Fibroblast of peridontal ligament (primary cell): Measurements from ENCODE around the gene NME2.
"Not testable (repeated sequence)": the region's sequence is repeated elsewhere in the genome, so short reads cannot be mapped to it uniquely, and the experiment has no call there.

Experiments used
- DNase-seq: peaks from one replicate; pipeline ENCODE4 v3.0.0-alpha.2; 2010; ENCODE audit errors: extremely low read depth

NME2 gene

DNA sequence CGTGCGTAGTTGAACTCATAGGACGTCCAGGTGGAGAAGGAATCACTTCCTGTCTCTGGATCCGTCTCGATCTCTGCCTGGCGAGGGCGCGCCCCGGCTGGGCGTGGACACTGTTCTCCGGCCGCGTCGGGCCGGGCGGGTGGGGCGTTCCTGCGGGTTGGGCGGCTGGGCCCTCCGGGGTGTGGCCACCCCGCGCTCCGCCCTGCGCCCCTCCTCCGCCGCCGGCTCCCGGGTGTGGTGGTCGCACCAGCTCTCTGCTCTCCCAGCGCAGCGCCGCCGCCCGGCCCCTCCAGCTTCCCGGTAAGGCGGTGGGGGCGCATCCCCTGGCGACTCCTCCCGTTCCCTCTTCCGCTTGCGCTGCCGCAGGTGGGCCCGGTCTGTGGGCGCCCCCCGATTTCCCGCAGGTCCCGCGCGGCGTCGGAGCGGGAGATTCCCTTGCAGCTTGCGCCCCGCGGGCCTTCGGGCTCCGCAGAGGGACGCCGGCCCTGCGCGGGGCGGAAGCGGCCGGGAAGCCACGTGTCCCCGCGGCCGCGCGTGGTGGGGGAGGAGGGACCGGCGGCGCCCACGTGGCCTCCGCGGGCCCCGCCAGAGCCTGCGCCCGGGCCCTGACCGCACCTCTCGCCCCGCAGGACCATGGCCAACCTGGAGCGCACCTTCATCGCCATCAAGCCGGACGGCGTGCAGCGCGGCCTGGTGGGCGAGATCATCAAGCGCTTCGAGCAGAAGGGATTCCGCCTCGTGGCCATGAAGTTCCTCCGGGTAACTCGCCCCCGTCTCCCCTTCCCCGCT, at the start of gene NME2:
NME2 (plus strand) TSS at position 214 of the 789 bp plus-strand sequence; CDS start at position 634, 420 bp downstream.
- DNase-seq = peak; percentile 68

DNA sequence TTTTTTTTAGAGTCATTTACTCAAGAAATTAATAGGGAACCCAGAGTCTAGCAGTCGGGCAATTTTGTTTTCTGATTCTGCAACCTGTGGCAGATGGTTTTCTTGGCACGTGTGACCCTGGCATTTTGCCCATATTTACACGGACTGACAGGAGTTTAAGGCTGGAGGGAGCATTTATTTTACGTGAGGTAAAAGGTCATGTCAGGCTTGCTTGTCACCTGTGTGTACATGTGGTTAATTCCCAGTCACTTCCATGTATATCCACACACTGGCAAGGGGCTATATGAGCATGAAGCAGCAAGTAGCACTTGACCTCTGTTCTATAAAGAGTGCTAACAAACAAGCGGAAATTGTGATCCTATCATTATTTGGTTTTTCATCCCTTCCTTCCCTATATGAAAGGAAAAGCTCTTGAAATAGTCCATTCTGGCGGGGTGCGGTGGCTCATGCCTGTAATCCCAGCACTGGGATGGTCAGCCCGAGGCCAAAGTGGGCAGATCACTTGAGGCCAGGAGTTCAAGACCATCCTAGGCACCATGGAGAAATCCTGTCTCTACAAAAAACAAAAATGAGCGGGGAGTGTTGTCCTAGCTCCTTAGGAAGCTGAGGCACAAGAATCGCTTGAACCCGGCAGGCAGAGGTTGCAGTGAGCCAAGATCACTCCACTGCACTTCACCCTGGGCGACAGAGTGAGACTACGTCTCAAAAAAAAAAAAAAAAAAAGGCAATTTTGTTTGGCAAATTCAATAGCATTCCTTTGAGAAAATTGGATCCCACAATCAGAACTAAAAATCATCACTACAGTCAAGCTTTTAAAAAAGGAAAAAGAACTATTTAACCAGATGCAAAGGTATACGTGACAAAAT, 47.6 kb upstream of the NME2 start:
- no peak for DNase-seq

DNA sequence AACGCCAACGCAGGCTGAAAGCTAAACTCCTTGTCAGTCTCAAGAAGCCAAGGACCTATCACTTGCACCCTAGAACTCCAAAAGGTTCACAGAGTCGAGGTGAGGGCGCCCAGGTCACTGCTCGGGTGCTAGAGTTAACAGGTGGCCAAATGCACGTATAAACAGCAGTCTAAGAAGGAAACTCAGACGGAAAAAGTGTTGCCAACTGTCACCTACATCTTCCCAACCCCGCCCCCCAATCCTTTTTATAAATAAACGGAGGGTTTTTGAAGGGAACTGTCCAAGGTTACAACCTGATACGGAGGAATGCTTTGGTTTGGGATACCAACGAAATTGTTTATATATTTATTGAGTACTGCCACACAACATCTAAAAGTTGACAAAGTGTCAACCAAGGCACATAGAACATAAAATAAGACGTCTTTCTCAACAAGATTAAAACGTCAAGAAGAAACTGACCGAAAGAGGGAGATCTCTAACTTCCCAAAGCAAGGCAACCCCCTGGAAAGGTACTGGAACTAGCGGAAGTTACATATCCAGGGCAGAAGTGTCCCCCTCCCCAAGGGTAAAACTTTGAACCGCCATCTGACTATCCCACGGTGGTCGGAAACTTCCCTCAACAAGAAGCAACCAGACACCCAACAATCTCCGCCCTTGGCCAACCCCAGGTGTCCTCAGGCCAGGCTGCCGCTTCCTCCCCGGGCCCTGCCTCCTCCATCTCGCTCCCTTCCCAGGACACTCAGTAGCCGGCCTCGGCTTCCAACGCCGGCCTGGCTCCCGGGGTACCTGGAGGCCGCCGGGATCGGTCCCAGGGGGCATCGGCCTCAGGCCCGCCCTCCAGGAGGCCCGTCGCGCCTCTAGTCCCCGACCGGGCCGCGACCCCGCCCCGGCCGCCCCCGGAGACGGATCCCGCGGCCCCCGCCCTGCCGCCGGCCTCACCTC, 46.5 kb upstream of the NME2 start:
- peak; percentile 66 for DNase-seq

DNA sequence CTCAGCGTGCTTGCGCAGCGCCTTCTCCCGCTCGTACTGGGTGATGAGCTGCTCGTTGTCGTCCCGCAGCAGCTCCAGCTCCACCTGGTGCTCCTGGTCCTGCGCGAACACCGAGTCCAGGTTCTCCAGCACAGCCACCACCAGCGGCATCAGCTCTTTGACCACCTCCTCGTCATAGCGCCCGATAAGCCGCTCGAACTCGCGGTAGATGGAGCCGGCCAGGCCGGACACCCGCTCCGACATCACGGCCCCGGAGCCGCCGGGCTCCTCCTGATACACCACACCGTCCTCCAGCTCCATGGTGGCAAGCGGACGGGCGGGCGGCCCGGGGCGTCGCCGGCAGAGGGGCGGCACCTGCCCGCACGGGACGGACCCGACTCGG, 45.9 kb upstream of the NME2 start:
- peak; percentile 23 for DNase-seq

DNA sequence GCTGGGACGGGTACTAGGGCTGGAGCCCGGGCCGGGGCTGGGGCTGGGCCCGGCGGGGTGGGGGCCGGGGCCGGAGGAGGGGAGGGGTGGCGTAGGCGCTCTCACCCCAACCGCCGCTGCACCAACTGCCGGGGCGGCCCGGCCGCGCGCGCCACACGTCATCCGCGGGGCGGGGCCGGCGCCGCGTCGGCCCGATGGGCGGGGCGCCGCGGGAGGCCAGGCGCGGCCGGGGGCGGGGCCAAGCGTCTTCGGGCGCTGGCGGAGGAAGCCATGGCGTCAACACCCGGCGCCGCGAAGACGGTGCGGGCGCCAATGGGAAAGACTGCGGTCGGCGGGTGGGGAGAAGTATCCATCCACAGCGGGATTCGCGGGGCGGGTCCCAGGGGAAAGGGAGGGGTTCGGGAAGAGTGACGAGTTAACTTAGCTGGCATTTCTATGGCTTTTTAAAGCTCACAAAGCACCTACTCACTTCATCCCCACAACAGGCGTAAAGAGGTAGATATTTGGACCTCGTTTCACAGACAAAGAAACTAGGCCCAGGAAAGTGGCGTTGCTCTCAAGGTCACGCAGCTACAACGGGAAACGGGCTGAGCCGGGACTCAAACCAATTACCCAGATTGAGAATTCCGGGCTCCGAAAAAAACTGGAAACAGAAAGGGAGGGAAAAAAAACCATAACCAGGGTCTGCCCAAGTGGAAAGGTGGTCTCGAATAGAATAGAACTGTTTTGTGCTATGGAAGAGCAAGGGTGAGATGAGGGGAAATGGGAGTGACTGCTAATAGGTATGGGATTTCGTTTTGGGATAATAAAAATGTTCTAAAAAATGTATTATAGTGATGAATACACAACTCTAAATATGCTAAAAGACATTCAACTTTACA, 45.2 kb upstream of the NME2 start, which contains the start of gene SPAG9:
SPAG9 (minus strand) TSS at position 130 of the 881 bp plus-strand sequence. CDS start 212 bp downstream, outside the sequence.
- peak; percentile 95 for DNase-seq

DNA sequence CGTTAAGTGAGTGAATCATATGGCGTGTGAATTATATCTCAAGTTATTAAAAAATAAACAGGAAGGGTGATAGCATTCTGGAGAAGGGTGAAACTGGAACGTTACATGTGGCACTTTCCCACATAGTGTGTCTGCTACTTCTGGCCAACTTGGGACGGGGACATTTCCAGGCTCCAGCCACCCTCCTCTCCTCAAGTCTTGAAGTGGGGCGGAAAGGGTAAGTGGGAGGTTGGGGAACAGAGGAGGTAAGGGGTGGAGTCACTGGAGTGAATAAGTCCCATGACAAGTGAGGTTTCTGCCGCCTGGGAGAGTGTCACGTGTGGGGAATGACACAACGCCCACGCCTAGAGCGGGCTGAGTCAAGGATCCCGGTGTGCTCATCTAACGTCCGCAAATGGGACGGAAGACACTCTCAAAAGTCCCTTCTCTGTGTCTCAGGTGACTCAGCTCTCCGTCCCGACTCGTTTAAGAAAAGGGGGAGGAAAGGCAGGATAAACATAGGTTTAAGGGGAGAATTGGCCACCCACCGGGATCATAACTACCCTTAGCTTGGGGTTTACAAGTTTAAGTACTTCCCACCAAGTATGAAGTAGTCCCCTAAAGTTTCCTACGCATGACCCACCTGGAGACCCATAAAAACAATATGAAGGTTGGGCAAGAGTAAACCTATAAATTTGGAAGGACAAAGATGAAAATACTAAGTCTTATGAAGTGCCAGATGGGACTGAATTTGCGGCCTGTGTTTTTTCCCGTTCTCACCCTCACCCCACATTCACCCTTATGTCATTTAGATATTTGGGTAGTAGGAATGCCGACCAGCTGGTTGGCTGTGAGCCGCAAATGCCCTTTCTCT, 44.4 kb upstream of the NME2 start:
- peak; percentile 92 for DNase-seq

DNA sequence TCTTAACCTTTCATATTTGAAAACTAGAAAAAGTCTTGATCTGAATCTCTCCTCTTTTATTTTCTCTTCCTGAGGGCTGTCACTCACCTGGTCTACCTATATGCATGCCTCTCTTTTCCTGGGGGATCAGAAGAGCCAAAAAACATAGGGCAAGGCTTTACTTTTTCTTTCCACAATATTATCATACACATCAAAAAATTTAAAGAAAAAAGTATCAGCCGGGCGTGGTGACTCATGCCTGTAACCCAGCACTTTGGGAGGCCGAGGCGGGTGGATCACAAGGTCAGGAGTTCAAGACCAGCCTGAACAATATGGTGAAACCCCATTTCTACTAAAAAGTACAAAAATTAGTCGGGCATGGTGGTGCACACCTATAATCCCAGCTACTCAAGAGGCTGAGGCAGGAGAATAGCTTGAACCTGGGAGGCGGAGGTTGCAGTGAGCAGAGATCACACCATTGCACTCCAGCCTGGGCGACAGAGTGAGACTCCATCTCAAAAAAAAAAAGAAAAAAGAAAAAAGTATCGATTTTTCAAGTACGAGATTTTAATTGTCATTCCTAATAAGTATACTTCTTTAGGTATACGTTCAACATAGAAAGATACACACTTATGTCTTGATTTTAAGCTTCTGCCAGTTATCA, 43.6 kb upstream of the NME2 start:
- DNase-seq = not testable (repeated sequence)

DNA sequence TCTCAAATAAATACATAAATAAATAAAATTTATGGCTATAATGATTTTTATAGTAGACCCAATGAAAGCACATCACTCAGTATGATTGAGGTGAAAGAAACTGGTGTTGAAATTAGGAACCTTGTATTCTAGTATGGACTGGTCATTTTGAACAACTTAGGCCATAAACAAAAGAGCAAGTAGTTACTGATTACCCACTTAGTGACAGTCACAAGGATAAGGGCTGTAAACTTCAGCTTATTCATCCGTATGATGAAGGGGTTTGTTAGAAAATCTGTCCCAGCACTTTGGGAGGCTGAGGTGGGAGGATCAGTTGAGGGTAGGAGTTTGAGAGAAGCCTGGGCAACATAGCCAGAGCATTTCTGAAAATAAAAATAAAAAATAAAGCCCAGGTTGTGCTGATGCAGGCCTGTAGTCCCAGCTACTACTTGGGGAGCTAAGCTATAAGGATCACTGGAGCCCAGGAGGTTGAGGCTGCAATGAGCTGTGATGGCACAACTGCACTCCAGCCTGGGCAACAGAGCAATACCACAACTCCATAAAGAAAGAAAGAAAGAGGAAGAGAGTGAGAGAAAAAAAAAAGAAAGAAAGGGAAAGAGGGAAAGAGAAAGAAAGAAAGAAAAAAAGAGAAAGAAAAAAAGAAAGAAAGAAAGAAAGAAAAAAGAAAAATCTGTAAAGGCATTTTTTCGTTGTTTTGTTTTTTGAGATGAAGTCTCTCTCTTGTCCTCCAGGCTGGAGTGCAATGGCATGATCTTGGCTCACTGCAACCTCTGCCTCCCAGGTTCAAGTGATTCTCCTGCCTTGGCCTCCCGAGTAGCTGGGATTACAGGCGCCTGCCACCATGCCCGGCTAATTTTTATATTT, 41.3 kb upstream of the NME2 start:
- no peak for DNase-seq

DNA sequence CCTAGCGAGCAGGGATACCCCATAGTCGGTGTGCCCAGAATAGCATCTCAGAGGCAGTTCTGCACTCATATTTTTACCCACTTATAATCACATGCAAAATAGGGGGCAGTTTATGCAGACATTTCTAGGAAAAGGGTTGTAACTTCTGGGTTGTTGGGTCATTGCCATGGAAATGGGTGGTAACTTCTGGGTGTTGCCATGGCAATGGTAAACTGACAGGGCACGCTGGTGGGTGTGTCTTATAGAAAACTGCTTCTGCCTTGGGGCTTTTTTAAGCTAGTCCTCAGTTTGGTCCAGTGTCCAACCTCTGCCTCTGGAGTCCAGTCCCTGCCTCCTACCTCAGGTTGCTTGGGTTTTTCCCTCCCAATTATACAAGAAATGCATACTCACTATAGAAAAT, 38.1 kb upstream of the NME2 start:
- DNase-seq = no peak

DNA sequence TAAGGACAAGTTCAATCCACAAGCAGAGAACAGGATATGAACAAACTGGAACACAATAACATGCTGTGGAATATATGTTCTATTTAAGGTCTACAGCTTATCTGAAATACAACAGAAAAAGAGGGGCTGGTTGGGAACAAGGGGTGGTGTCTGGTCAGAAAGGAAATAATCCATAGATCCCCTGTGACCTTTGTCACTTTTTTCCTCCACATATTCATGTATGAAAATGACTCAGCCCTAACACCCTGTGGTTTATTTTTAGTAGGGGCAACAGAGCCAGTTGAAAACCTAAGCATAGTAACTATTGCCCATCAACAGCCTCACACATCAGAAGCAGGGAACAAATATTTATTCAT, 33.3 kb upstream of the NME2 start:
- no peak for DNase-seq

DNA sequence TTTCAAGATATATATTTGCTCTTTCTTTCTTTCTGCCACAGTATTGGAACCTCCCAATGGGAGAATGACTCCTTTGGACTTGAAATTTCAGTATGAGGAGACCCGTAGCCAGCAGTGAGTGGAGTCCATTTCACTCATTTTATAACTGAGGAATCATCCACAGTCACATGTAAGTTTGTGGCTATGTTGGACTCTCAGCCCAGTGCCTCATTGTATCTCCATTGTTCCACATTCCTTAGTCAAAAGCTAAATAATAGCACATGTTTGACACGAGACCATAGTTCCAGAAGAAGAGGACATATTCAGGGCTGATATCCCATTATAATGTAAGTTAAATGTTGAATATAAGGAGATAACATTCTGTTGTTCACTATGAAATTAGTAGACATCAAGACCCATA, 32.8 kb upstream of the NME2 start:
- DNase-seq = no peak

DNA sequence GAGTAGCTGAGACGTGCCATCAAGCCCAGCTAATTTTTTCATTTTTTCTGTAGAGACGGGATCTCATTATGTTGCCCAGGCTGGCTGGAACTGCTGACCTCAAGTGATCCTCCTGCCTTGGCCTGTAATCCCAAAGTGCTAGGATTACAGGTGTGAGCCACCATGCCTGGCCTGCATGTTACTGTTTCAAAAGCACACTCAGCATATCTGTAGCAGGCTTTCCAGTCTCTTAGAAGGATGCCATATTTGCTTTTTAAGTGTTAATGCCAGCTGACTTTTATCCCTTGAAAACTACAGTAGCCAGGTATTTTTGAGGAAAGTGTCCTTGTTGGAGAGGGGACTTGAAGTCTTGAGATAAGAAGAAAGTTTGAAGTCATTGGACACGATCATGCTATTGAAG, 30.3 kb upstream of the NME2 start:
- no peak for DNase-seq

DNA sequence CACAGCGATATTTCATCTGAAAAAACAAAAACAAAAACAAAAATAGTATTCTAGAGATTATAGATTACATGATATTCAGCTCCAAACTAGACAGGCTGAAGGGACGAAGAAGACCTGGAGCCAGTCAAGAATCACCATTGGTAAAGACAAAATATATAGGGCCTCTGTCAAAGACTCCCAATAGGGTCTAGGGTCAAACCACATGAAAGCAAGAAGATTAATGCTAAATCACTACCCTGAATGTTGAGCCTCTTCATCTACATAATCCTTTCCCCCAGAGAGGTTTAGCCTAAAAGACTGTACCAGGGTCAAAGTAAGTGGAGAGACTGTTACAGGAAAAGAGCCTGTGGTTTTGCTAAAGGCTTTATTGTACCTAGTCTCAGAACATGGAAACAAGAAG, 23.6 kb upstream of the NME2 start:
- no peak for DNase-seq

DNA sequence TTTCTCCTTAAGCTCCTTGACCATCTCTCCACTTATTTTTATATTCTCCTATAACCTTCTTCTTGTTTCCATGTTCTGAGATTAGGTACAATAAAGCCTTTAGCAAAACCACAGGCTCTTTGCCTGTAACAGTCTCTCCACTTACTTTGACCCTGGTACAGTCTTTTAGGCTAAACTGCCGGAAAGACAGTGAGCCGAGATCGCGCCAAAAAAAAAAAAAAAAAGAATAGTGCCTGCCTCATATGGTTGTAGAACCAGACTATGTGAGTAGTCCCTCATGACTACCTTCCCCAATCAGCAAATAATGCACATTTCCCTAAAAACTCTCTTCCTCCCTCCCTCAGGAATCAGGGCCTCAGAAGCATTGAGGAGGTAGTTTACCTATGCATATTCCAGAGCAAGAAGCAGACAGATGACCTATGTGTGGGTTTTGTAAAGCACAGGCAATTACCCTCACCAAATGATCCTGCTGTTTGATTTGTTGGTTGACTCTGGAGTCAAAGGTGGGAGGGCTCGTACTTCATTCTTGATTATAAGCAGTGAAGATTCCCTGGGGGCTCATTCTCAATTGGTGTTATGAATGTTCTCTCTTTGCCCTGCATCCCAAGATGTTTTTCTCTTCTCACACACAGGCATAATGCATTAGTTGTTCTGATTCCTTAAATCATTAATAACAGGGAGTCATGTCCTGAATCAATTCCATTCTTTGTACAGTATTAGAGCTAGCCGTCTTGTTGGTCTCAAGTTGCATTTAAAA, 21.8 kb upstream of the NME2 start:
- no peak for DNase-seq

DNA sequence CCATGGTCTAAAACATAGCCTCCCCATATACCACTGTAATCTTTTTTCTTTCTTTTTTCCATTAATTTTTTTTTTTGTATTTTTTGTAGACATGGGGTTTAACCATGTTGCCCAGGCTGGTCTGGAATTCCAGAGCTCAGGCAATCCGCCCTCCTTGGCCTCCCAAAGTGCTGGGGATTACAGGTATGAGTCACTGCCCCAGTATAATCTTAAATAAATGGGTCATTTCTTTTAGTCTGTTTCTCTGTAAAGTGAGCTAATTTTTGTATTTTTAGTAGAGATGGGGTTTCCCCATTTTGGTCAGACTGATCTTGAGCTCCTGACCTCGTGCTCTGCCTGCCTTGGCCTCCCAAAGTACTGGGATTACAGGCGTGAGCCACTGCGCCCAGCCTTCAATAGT, 18.6 kb upstream of the NME2 start:
- peak; percentile 38 for DNase-seq

DNA sequence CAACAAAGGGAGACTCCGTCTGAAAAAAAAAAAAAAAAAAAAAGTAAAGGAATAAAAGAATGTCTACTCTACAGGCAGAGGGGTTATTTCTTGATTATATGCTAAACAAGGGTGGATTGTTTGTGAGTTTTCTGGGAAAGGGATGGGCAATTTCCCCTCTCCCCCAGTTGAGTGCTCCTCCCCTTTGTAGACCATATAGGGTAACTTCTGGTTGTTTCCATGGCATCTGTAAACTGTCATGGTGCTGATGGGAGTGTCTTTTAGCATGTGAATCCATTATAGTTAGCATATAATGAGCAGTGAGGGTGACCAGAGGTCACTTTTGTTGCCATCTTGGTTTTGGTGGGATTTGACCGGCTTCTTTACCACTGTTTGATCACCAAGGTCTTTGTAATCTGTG, 17.0 kb upstream of the NME2 start:
- DNase-seq = no peak

DNA sequence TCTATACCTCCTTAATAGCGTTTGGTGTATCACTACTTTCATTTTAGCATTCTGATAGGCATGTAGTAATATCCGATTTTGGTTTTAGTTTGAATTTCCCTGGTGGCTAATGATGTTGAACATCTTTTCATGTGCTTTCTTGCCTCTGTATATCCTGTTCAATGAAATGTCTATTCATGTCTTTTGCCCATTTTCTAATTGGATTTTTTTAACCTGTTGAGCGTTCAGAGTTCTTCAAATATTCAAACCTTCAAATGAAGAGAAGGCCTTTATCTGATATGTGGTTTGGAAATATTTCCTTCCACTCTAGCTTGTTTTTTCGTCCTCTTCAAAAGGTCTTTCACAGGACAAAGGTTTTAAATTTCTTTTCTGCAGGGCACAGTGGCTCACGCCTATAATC, 15.3 kb upstream of the NME2 start:
- DNase-seq = no peak

DNA sequence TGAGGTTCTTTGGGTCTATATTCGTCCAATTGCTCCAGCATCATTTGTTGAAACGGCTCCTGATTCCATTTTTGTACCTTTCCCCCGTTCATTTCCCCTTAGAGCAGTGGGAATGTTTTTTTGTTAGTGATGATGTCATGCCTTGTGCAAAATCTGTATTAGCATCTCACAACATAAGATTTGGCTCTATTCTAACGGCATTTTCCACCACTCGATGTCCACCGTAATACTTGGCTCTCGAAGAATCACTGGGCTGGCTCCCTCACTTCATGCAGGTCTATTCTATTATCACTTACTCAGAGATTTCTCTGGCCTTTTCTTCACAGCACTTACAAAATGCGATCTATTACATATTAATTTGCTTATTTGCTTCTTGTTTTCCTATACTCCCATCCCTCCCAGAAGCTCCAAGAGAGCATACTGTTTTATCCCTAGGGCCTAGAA, 13.4 kb upstream of the NME2 start:
- DNase-seq = peak; percentile 52
